HepG2 (cell line): ENCODE data around the gene DPP6. TPM values are rescaled to one million over a fixed set of nuclear protein-coding genes. Genes with fewer than 3 reads are reported as not detected.

Experiments
- ATAC-seq: fragments of 200-7000 bp; cut with Tn5 transposase; 3 replicates; pipeline ENCODE4 v1.9.1; 2020; ENCODE audit warnings: mild to moderate bottlenecking, moderate library complexity
- BruUV-seq: library from RNA; stranded (reverse); fragments of 400-500 nt; replicated peaks from 2 replicates; lab custom pipeline; 2021; lab: Mats Ljungman, UMichigan
- CTCF ChIA-PET: fragments of 300-600 bp; formaldehyde crosslinking; extraction: SDS; loops from one replicate; lab custom pipeline; 2021; ENCODE audit warnings: low total read pairs, inconsistent platforms, low intra/inter-chr PET ratio; lab: Yijun Ruan, JAX
- POLR2A ChIA-PET: fragments of 350-600 bp; sonication (Branson Sonifier 250); formaldehyde crosslinking; loops from one replicate; lab custom pipeline; 2020; ENCODE audit warnings: antibody characterized with exemption, inconsistent platforms; lab: Yijun Ruan, JAX
- DNase-seq: peaks from one replicate; pipeline ENCODE4 v3.0.0-alpha.2; 2015; ENCODE audit warnings: low spot score
- FAIRE-seq: peaks from 3 replicates; lab custom pipeline; 2011; peaks lifted over from hg19 to GRCh38; lab: Jason Lieb, UNC
- H2AFZ ChIP-seq: one replicate; pipeline ENCODE4 v1.6.1; 2011; ENCODE audit warnings: low read length, inconsistent platforms
- H3K27ac ChIP-seq: fragments of 300-600 bp; 3 replicates; pipeline ENCODE4 v1.8.0; 2011; ENCODE audit warnings: mixed run types, mild to moderate bottlenecking, mixed read lengths, low read length, inconsistent platforms; ENCODE audit not compliant: insufficient read depth; ENCODE audit errors: extremely low read length
- H3K27me3 ChIP-seq, 2 experiments: fragments of 200-600 bp in 1 of 2; 2 replicates in 1 of 2; 3 replicates in 1 of 2; pipeline versions ENCODE4 v1.6.0 to v1.8.0; 2011; ENCODE audit warnings: low read length in 2 of 2, mild to moderate bottlenecking in 2 of 2, moderate library complexity in 2 of 2, inconsistent platforms in 1 of 2; ENCODE audit not compliant: insufficient read depth in 2 of 2, control insufficient read depth in 1 of 2
- H3K36me3 ChIP-seq, 2 experiments: fragments of 200-600 bp in 1 of 2; replicated peaks in 1 of 2; 2 replicates in 1 of 2; 3 replicates in 1 of 2; pipeline versions ENCODE4 v1.5.1 to v1.8.0; 2011; ENCODE audit warnings: low read length in 2 of 2, inconsistent platforms in 1 of 2; ENCODE audit not compliant: insufficient read depth in 2 of 2, control insufficient read depth in 1 of 2
- H3K4me1 ChIP-seq: 2 replicates; pipeline ENCODE4 v1.5.1; 2012; ENCODE audit warnings: low read length, inconsistent platforms; ENCODE audit not compliant: insufficient read depth
- H3K4me2 ChIP-seq: 2 replicates; pipeline ENCODE4 v1.6.0; 2011; ENCODE audit warnings: low read depth, low read length, inconsistent platforms
- H3K4me3 ChIP-seq, 3 experiments: fragments of 200-600 bp in 1 of 3; sonication (generic), shearing (Covaris generic) in 1 of 3; replicated peaks in 1 of 3; 2 replicates each; pipeline ENCODE4 v1.5.1; 2011 to 2016; ENCODE audit warnings: low read length in 3 of 3, inconsistent platforms in 2 of 3, low read depth in 2 of 3, mild to moderate bottlenecking in 2 of 3, control low read depth in 1 of 3, mixed read lengths in 1 of 3; ENCODE audit not compliant: insufficient read depth in 1 of 3
- H3K79me2 ChIP-seq: one replicate; pipeline ENCODE4 v1.6.1; 2011; ENCODE audit warnings: low read length, inconsistent platforms; ENCODE audit not compliant: insufficient read depth
- H3K9ac ChIP-seq: 2 replicates; pipeline ENCODE4 v1.6.0; 2011; ENCODE audit warnings: mild to moderate bottlenecking, low read depth, low read length, inconsistent platforms; ENCODE audit not compliant: insufficient read depth
- H3K9me3 ChIP-seq: 2 replicates; pipeline ENCODE4 v1.5.1; 2012; ENCODE audit warnings: mild to moderate bottlenecking, low read length
- H4K20me1 ChIP-seq: 2 replicates; pipeline ENCODE4 v1.6.0; 2011; ENCODE audit warnings: inconsistent platforms, mild to moderate bottlenecking, low read length, moderate library complexity; ENCODE audit not compliant: insufficient read depth
- AGO2 ChIP-seq: fragments of 200-400 bp; formaldehyde crosslinking; optimal IDR thresholded peaks from 2 replicates; pipeline ENCODE3; 2017; ENCODE audit warnings: mild to moderate bottlenecking, low read depth, low read length, moderate library complexity
- GABPA ChIP-seq, 2 experiments: IDR thresholded peaks; 2 replicates each; pipeline ENCODE4 v1.6.1; 2011 to 2016; ENCODE audit warnings: low read depth in 2 of 2, low read length in 1 of 2, missing biosample characterization in 1 of 2, missing genetic modification characterization in 1 of 2
- MAFG ChIP-seq: sonication (generic); formaldehyde crosslinking; IDR thresholded peaks from 2 replicates; pipeline ENCODE4 v1.5.1; 2020; ENCODE audit warnings: mild to moderate bottlenecking, missing genetic modification reagents
- PCBP2 ChIP-seq: fragments of 200-400 bp; formaldehyde crosslinking; optimal IDR thresholded peaks from 2 replicates; pipeline ENCODE3; 2018; ENCODE audit warnings: low read length, low read depth; ENCODE audit not compliant: poor library complexity, severe bottlenecking
- POGZ ChIP-seq: sonication (generic); formaldehyde crosslinking; IDR thresholded peaks from 2 replicates; pipeline ENCODE4 v1.4.0; 2020; ENCODE audit warnings: mild to moderate bottlenecking, missing genetic modification reagents
- RFX5 ChIP-seq: IDR thresholded peaks from 2 replicates; pipeline ENCODE4 v1.6.1; 2011; ENCODE audit warnings: low read depth, low read length, improper control_type of control experiment
- SIN3A ChIP-seq: IDR thresholded peaks from 2 replicates; pipeline ENCODE4 v1.6.1; 2011; ENCODE audit warnings: low read depth, mild to moderate bottlenecking, control low read depth, low read length, borderline replicate concordance
- ZNF430 ChIP-seq: sonication (generic); formaldehyde crosslinking; IDR thresholded peaks from 2 replicates; pipeline ENCODE4 v1.9.0; 2021; ENCODE audit warnings: mild to moderate bottlenecking, missing genetic modification reagents
- ZNF746 ChIP-seq: sonication (generic); formaldehyde crosslinking; IDR thresholded peaks from 2 replicates; pipeline ENCODE4 v1.8.0; 2022; ENCODE audit warnings: mild to moderate bottlenecking, missing genetic modification reagents
- ZNF782 ChIP-seq: sonication (generic); formaldehyde crosslinking; IDR thresholded peaks from 2 replicates; pipeline ENCODE4 v1.4.0; 2020; ENCODE audit warnings: missing genetic modification reagents, mild to moderate bottlenecking, borderline replicate concordance
- WGBS: methylation state at CpG from one replicate; pipeline ENCODE4 v1.1.6; 2017; ENCODE audit warnings: low lambda C conversion rate; 5-methylcytosine and 5-hydroxymethylcytosine counted together
- in situ Hi-C: cut with HindIII; loops from 2 replicates; pipeline ENCODE4 v1.10.0; 2017; ENCODE audit warnings: low pct_unique_long_range_greater_than_20kb; ENCODE audit not compliant: extremely low pct_ligation_motif_present
- intact Hi-C: fragments of 100-400 bp; cut with micrococcal nuclease; formaldehyde crosslinking; loops from one replicate; pipeline ENCODE4 v1.10.0; 2022; ENCODE audit not compliant: unreplicated experiment
- polyA plus RNA-seq, 8 experiments: library from polyadenylated mRNA; depleted of rRNA in 3 of 8; stranded (reverse) in 7 of 8; unstranded in 1 of 8; fragments of >200 nt; fragmentation: Illumina TruSeq in 4 of 8; extraction: Trizol in 4 of 8; gene quantifications; 2 replicates each; pipeline versions ENCODE4 v1.2.1 to v1.2.3, GENCODE V29; 2011 to 2016; ENCODE audit warnings: low read depth in 4 of 8, missing spikeins in 1 of 8, mixed read lengths in 1 of 8; ENCODE audit not compliant: insufficient read depth in 1 of 8
- total RNA-seq, 5 experiments: library from RNA; depleted of rRNA; stranded (reverse); fragments of >200 nt; fragmentation: Illumina TruSeq; extraction: Trizol; gene quantifications; 2 replicates each; pipeline ENCODE4 v1.2.3, GENCODE V29; 2016; ENCODE audit warnings: low read depth in 1 of 5
- TF ChIP-seq, protein P1 (sequence below): sonication (generic); formaldehyde crosslinking; IDR thresholded peaks from 2 replicates; pipeline ENCODE4 v1.5.0; 2020; ENCODE audit warnings: mild to moderate bottlenecking, missing genetic modification reagents
- TF ChIP-seq, protein P2 (sequence below): IDR thresholded peaks from 2 replicates; pipeline ENCODE4 v1.6.1; 2012; ENCODE audit warnings: low read depth, low read length, improper control_type of control experiment
- TF ChIP-seq, protein P3 (sequence below): IDR thresholded peaks from 2 replicates; pipeline ENCODE4 v1.6.1; 2016
- TF ChIP-seq, protein P4 (sequence below): sonication (generic); formaldehyde crosslinking; conservative IDR thresholded peaks from 2 replicates; pipeline ENCODE4 v1.4.0; 2020; ENCODE audit warnings: missing genetic modification reagents
- TF ChIP-seq, protein P5 (sequence below): sonication (generic); IDR thresholded peaks from 2 replicates; pipeline ENCODE4 v1.6.1; 2016; ENCODE audit warnings: low read depth, borderline replicate concordance
- TF ChIP-seq, protein P6 (sequence below): sonication (generic); formaldehyde crosslinking; IDR thresholded peaks from 2 replicates; pipeline ENCODE4 v1.8.1; 2023; ENCODE audit warnings: mild to moderate bottlenecking, moderate library complexity, missing genetic modification reagents

Gene DPP6
- total and polyA plus RNA-seq, 2 of the 13 experiments (the other 11 are each of a cell fraction or from before 2014, with no cell fraction given), result not detected

DNA sequence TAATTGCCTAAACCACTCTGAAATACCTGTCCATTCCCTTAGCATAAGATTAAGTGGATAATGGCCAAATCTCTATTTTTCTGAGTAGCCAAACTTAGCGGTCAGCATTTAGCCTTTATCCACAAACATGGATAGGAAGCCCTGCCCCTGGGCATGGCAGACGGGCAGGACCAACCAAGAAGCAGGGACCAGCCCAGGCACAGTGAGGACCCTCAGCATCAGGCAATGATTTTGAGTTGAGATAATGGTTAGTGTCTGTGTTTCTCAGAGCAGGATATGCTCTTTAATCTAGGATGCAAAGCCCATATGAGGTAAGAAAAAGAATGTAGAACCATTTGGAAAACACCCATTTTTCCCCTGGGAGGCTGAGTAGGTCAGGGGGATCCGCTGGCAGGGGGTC is 131.7 kb downstream of the DPP6 start:
- H2AFZ ChIP-seq, result no peak overlapping the region
- H3K4me1 ChIP-seq, result no peaks in the 10 kb centered on the region
- peaks cover 0 to 14% of the 10 kb centered on the region in 2 experiments; a peak in 1 of 5 replicates for H3K27me3 ChIP-seq
- H3K4me2 ChIP-seq, result no peak overlapping the region
- BruUV-seq, result no TSS peak
- 4% methylated on average over 3 of the region's 3 CpGs for WGBS
- POLR2A ChIA-PET, result no interaction called here
- H3K9ac ChIP-seq, result no peak overlapping the region
- no peaks in the 10 kb centered on the region for H4K20me1 ChIP-seq
- intact Hi-C loops, result no loop called here
- CTCF ChIA-PET, result no interaction called here
- H3K36me3 ChIP-seq, result no peaks in the 10 kb centered on the region
- H3K4me3 ChIP-seq, result no peak overlapping the region
- H3K79me2 ChIP-seq, result no peaks in the 10 kb centered on the region
- no peak overlapping the region for H3K27ac ChIP-seq
- DNase-seq (no peak), ATAC-seq (no peak), FAIRE-seq (no peak)
- in situ Hi-C loops, result no loop called here
- no peaks in the 10 kb centered on the region for H3K9me3 ChIP-seq
- TF ChIP-seq ZNF430 (CRISPR knock-in tag) (no peak), MAFG (CRISPR knock-in tag) (no peak), GABPA (IDR thresholded peaks at IDR 0.05; ENCODE audit: low read depth, low read length) (no peak), GABPA (CRISPR knock-in tag; IDR thresholded peaks at IDR 0.05; ENCODE audit: low read depth) (no peak), POGZ (CRISPR knock-in tag) (no peak), AGO2 (no peak), ZNF746 (CRISPR knock-in tag) (no peak), PCBP2 (no peak), ZNF782 (CRISPR knock-in tag) (no peak), SIN3A (no peak), RFX5 (no peak)
- TF ChIP-seq, protein P1, sequence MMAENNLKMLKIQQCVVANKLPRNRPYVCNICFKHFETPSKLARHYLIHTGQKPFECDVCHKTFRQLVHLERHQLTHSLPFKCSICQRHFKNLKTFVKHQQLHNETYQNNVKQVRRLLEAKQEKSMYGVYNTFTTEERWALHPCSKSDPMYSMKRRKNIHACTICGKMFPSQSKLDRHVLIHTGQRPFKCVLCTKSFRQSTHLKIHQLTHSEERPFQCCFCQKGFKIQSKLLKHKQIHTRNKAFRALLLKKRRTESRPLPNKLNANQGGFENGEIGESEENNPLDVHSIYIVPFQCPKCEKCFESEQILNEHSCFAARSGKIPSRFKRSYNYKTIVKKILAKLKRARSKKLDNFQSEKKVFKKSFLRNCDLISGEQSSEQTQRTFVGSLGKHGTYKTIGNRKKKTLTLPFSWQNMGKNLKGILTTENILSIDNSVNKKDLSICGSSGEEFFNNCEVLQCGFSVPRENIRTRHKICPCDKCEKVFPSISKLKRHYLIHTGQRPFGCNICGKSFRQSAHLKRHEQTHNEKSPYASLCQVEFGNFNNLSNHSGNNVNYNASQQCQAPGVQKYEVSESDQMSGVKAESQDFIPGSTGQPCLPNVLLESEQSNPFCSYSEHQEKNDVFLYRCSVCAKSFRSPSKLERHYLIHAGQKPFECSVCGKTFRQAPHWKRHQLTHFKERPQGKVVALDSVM, result no peak
- TF ChIP-seq, protein P2, sequence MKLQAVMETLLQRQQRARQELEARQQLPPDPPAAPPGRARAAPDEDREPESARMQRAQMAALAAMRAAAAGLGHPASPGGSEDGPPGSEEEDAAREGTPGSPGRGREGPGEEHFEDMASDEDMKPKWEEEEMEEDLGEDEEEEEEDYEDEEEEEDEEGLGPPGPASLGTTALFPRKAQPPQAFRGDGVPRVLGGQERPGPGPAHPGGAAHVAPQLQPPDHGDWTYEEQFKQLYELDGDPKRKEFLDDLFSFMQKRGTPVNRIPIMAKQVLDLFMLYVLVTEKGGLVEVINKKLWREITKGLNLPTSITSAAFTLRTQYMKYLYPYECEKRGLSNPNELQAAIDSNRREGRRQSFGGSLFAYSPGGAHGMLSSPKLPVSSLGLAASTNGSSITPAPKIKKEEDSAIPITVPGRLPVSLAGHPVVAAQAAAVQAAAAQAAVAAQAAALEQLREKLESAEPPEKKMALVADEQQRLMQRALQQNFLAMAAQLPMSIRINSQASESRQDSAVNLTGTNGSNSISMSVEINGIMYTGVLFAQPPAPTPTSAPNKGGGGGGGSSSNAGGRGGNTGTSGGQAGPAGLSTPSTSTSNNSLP, result no peak
- TF ChIP-seq, protein P3, sequence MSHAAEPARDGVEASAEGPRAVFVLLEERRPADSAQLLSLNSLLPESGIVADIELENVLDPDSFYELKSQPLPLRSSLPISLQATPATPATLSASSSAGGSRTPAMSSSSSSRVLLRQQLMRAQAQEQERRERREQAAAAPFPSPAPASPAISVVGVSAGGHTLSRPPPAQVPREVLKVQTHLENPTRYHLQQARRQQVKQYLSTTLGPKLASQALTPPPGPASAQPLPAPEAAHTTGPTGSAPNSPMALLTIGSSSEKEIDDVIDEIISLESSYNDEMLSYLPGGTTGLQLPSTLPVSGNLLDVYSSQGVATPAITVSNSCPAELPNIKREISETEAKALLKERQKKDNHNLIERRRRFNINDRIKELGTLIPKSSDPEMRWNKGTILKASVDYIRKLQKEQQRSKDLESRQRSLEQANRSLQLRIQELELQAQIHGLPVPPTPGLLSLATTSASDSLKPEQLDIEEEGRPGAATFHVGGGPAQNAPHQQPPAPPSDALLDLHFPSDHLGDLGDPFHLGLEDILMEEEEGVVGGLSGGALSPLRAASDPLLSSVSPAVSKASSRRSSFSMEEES (CRISPR knock-in tag), result no peak
- TF ChIP-seq, protein P4, sequence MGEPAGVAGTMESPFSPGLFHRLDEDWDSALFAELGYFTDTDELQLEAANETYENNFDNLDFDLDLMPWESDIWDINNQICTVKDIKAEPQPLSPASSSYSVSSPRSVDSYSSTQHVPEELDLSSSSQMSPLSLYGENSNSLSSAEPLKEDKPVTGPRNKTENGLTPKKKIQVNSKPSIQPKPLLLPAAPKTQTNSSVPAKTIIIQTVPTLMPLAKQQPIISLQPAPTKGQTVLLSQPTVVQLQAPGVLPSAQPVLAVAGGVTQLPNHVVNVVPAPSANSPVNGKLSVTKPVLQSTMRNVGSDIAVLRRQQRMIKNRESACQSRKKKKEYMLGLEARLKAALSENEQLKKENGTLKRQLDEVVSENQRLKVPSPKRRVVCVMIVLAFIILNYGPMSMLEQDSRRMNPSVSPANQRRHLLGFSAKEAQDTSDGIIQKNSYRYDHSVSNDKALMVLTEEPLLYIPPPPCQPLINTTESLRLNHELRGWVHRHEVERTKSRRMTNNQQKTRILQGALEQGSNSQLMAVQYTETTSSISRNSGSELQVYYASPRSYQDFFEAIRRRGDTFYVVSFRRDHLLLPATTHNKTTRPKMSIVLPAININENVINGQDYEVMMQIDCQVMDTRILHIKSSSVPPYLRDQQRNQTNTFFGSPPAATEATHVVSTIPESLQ, result no peak
- TF ChIP-seq, protein P5, sequence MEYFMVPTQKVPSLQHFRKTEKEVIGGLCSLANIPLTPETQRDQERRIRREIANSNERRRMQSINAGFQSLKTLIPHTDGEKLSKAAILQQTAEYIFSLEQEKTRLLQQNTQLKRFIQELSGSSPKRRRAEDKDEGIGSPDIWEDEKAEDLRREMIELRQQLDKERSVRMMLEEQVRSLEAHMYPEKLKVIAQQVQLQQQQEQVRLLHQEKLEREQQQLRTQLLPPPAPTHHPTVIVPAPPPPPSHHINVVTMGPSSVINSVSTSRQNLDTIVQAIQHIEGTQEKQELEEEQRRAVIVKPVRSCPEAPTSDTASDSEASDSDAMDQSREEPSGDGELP, result no peak
- TF ChIP-seq, protein P6, sequence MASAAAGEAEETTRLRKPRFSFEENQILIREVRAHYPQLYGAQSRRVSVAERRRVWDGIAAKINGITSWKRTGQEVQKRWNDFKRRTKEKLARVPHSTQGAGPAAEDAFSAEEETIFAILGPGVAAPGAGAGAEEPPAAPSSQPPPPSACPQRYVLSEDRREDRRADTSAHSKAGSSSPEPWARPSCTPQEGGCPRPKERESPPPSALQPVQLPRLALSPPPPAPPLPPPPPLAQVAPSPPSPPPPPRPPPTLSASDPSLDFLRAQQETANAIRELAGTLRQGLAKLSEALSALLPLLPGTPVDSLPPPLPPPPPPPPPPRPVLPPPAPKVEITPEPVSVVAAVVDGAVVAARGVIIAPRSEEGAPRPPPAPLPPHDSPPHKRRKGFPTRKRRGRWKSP, result no peak
